AG09319 (cell line): ENCODE data around the gene SDC1.

ENCODE experiments used
- DNase-seq: peaks from one replicate; pipeline ENCODE4 v3.0.0-alpha.2; 2010; ENCODE audit warnings: low read depth; ENCODE audit errors: extremely low read depth
- CTCF ChIP-seq: IDR thresholded peaks from 2 replicates; pipeline ENCODE4 v1.5.1; 2011; ENCODE audit warnings: low read depth, mild to moderate bottlenecking, inconsistent platforms, low read length, moderate library complexity

SDC1 gene

GRCh38 chr2:20179466-20179754 is 45.5 kb downstream of the SDC1 start:
- no peak for DNase-seq
- TF ChIP-seq CTCF: no peak

- no peak for TF ChIP-seq CTCF
- no peak for DNase-seq
Measured at GRCh38 chr2:20178666-20179465, 46.1 kb downstream of the SDC1 start.

- no peak for TF ChIP-seq CTCF
- no peak for DNase-seq
Measured at GRCh38 chr2:20178249-20178607, 46.7 kb downstream of the SDC1 start.

DNA sequence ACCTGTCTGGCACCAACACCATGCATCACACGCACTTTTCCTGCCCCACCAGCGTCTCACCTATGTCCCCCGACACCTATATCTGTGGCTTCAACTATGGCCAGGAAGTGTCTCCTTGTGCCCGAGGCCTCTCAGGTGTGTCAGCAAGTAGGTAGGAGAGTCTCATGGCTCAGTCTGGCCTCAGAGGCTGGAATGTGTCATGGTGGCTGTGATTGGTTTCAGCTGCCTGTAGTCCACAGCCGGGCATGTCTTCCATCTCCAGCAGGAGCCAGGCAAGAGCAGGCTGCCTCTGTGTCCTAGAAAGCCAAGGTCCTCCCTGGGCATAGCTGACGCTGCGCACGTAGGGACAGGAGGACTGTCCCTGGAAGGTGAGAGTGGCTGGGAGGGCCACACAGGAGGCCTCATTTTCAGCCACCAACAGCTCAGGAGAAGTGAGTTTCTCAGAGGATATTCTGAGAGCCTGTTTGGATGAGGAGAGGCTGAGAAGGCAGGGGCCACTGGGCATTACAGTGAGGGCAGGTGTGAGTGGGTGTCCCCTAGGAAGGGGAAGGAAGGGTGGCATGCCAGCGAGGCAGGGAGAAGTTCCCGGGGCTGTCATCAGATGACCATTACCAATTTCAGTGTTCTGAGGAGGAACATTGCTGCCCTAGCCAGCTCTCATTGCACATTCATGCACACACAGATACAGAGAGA is 47.2 kb downstream of the SDC1 start:
- no peak for DNase-seq
- no peak for TF ChIP-seq CTCF

DNA sequence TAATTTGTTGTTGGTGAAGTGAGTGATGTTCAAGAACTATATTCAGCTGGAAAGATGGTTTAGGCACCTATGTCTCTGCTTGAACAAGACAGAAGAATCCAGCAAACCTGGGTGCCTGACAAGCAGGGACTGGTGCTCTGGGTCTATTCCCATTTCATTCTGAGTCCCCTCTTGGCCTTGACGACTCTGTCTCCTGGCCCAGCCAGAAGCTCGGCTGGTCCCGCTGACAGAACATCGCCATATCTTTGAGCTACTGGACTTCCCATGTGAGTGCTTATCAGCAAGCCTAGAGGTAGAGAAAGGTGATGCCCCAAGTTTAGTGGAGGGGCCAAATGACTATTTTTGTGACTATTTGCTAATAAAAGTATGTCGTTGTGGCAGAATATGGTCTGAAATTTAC is 48.2 kb downstream of the SDC1 start:
- DNase-seq: no peak
- TF ChIP-seq CTCF: no peak

GRCh38 chr2:20175931-20176330 is 49.0 kb downstream of the SDC1 start:
- no peak for DNase-seq
- no peak for TF ChIP-seq CTCF

- TF ChIP-seq CTCF: no peak
- no peak for DNase-seq
Measured at GRCh38 chr2:20175267-20175666, 49.7 kb downstream of the SDC1 start.
